ENCODE results near the gene ARHGAP30. TPM values are rescaled to one million over a fixed set of nuclear protein-coding genes. Genes with fewer than 3 reads are reported as not detected.
A peak's percentile ranks its signal among the peaks of the same experiment; 100 is the strongest.
"Not testable (repeated sequence)": the region's sequence is repeated elsewhere in the genome, so short reads cannot be mapped to it uniquely, and the experiment has no call there.

ARHGAP30 gene
- total RNA-seq, 1 donor from 2014 or later: 2.4 TPM

- DNase-seq: peak; percentile 79
- no peaks in the 10 kb centered on the region for H3K36me3 ChIP-seq
- H3K9me3 ChIP-seq (replicated peaks): no peaks in the 10 kb centered on the region
- peak overlapping the region; percentile 88 for H3K27ac ChIP-seq (replicated peaks)
- intact Hi-C loops (cut with micrococcal nuclease): no loop called here
- H3K4me1 ChIP-seq: peaks cover 39% of the 10 kb centered on the region
- TF ChIP-seq CTCF (IDR thresholded peaks at IDR 0.05; ENCODE audit: borderline replicate concordance): no peak
- H3K4me3 ChIP-seq: peak overlapping the region; percentile 76
- H3K27me3 ChIP-seq (ENCODE audit: low read depth): peaks cover 4% of the 10 kb centered on the region
Measured at GRCh38 chr1:161021165-161021969, 48.3 kb downstream of the ARHGAP30 start.

DNA sequence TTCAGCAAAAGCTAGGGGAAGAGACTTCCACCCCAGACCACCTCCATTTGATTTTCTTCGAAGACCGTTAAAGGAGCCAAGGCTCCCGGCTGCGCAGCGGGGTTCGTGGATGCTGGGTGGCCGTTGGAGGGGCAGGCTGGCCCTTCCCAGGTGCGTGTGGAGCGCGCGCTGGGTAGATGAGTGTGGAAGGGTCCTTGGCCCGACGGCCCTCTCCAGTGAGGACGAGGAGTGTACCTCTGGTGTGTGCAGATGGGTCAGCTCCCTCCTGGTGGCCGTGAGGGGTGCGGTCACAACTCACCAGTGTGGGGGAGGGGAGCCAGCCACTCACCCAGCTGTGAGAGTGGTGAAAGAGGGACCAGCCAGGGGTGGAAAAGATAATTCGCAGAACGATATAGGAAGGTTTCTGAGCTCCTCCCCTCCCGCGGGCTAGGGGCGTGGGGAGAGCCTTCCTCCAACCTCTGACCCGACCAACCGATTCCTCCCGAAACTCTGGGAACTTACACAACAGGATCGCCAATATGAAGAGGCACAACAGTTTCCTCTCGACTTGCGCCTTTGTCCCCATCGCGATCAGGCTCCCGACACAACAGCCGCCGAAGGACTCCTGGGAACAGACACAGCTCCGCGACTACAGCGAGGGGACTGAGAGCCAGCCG, 49.1 kb downstream of the ARHGAP30 start, which contains the start of gene F11R:
F11R (minus strand) TSS at position 644 of the 656 bp plus-strand sequence; CDS start at position 565, 79 bp downstream.
- peak; percentile 36 for TF ChIP-seq CTCF (IDR thresholded peaks at IDR 0.05; ENCODE audit: borderline replicate concordance)
- H3K4me3 ChIP-seq: peak within 1 kb of the TSS; percentile 76
- peaks cover 4% of the 10 kb centered on the region for H3K27me3 ChIP-seq (ENCODE audit: low read depth)
- H3K4me1 ChIP-seq: peaks cover 39% of the 10 kb centered on the region
- no peaks in the 10 kb centered on the region for H3K9me3 ChIP-seq (replicated peaks)
- no peak for DNase-seq
- H3K27ac ChIP-seq (replicated peaks): peak within 1 kb of the TSS; percentile 88
- intact Hi-C loops (cut with micrococcal nuclease): no loop called here
- no peaks in the 10 kb centered on the region for H3K36me3 ChIP-seq

DNA sequence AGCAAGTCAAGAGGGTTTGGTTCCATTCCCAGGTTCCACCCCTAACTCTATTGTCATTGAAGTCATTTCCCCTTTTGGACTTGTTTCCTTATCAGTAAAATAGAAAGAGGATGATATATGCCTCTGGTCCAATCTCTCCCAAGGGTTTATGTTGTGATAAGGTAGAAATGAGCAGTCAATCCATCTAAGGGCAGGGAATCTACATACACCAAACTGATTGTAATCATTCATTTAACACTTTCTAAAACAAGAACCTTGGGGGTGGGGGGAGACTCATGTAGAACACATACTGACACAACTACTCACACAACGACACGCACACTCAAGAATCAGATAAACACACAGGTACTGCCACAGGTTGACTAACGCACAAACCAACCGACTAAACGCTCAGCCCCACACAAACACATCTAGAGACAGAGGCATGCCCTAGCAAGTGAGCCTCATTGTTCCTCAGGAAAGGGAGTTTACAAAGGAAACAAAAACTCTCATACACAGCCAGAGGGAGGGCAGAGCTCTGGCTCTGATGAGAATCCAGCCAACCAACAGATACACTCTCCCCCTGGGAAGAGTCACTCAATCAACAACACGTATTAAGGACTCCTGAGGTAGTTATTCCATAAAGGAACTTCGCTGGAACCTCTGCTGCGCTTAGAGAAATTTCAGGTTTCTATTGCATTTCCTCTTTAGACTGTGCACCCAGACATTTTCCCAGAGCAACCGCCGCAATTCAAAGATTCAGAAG, 49.8 kb downstream of the ARHGAP30 start:
- Histone ChIP-seq H3K36me3 (no peaks in the 10 kb centered on the region), H3K27ac (replicated peaks) (peak overlapping the region; percentile 88), H3K4me1 (peaks cover 43% of the 10 kb centered on the region), H3K27me3 (ENCODE audit: low read depth) (peaks cover 4% of the 10 kb centered on the region), H3K9me3 (replicated peaks) (no peaks in the 10 kb centered on the region), H3K4me3 (peak overlapping the region; percentile 76)
- no peak for DNase-seq
- intact Hi-C loops (cut with micrococcal nuclease): no loop called here
- TF ChIP-seq CTCF (IDR thresholded peaks at IDR 0.05; ENCODE audit: borderline replicate concordance): no peak

DNA sequence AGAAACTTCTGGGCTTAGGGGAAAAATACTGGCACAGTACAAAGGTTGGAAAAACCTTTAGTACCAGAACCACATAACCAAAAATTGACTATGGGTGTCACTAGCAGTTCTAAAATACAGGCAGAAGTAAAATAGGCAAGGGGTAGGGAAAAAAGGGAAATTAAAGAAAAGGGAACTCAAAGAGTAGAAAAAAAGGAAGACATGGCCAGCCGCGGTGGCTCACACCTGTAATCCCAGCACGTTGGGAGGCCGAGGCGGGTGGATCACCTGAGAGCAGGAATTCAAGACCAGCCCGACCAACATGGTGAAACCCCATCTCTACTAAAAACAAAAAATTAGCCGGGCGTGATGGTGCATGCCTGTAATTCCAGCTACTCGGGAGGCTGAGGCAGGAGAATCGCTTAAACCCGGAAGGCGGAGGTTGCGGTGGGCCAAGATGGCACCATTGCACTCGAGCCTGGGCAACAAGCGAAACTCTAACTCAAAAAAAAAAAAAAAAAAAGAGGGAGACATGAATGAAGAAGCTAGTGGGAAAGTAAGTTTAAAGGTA, 50.5 kb downstream of the ARHGAP30 start:
- Histone ChIP-seq H3K4me1 (peaks cover 51% of the 10 kb centered on the region), H3K27ac (replicated peaks) (peak overlapping the region; percentile 88), H3K4me3 (peak overlapping the region; percentile 76)
- H3K36me3 ChIP-seq; H3K27me3 ChIP-seq (ENCODE audit: low read depth); intact Hi-C loops (cut with micrococcal nuclease); H3K9me3 ChIP-seq (replicated peaks); DNase-seq: not testable (repeated sequence)

GRCh38 chr1:161018631-161018930, 51.1 kb downstream of the ARHGAP30 start:
- H3K36me3 ChIP-seq: no peaks in the 10 kb centered on the region
- intact Hi-C loops (cut with micrococcal nuclease): no loop called here
- peak overlapping the region; percentile 23 for H3K27ac ChIP-seq (replicated peaks)
- H3K27me3 ChIP-seq (ENCODE audit: low read depth): peaks cover 4% of the 10 kb centered on the region
- H3K9me3 ChIP-seq (replicated peaks): no peaks in the 10 kb centered on the region
- no peak overlapping the region for H3K4me3 ChIP-seq
- no peak for DNase-seq
- peaks cover 57% of the 10 kb centered on the region for H3K4me1 ChIP-seq
- TF ChIP-seq CTCF (IDR thresholded peaks at IDR 0.05; ENCODE audit: borderline replicate concordance): no peak
